Body of pancreas (tissue), 4 donors: Measurements from ENCODE around the gene CEP170B. TPM values are rescaled to one million over a fixed set of nuclear protein-coding genes. Genes with fewer than 3 reads are reported as not detected.
A peak's percentile ranks its signal among the peaks of the same experiment; 100 is the strongest.

Source experiments
- ATAC-seq: fragments of 150-250 bp; one replicate; pipeline ENCODE4 v1.9.1; 2016
- DNase-seq, 4 donors: peaks; one replicate each; pipeline ENCODE4 v3.0.0-alpha.2; 2019
- H3K27ac ChIP-seq, 4 donors: fragments of 200-600 bp; sonication (generic); 1 replicate in 3 of 4; 2 replicates in 1 of 4; pipeline versions ENCODE4 v1.5.1 to v1.6.1; 2016 to 2019; ENCODE audit warnings: mild to moderate bottlenecking in 1 of 4, mixed read lengths in 1 of 4, moderate library complexity in 1 of 4
- H3K27me3 ChIP-seq, 2 donors: fragments of 200-600 bp; sonication (generic); one replicate each; pipeline ENCODE4 v1.6.0; 2016; ENCODE audit warnings: mild to moderate bottlenecking in 1 of 2
- H3K36me3 ChIP-seq, 2 donors: fragments of 200-600 bp; sonication (generic); replicated peaks in 1 of 2; 2 replicates each; pipeline ENCODE4 v1.5.1; 2016; ENCODE audit warnings: low read depth in 2 of 2; ENCODE audit not compliant: insufficient read depth in 1 of 2
- H3K4me1 ChIP-seq: fragments of 200-600 bp; sonication (generic); one replicate; pipeline ENCODE4 v1.6.0; 2016
- H3K4me3 ChIP-seq, 2 donors: fragments of 200-600 bp; sonication (generic); 1 replicate in 1 of 2; 2 replicates in 1 of 2; pipeline ENCODE4 v1.5.1; 2016 to 2019
- H3K9me3 ChIP-seq, 3 donors: fragments of 200-600 bp; sonication (generic); 1 replicate in 2 of 3; 2 replicates in 1 of 3; pipeline ENCODE4 v1.5.1; 2016
- POLR2A ChIP-seq, 3 donors: fragments of 450-650 bp; IDR thresholded peaks; one replicate each; pipeline ENCODE4 v1.6.1; 2016; ENCODE audit warnings: antibody characterized with exemption in 3 of 3, mild to moderate bottlenecking in 2 of 3
- WGBS, 2 donors: methylation state at CpG; one replicate each; pipeline ENCODE4 v1.1.5; 2017; 5-methylcytosine and 5-hydroxymethylcytosine counted together
- intact Hi-C: fragments of 100-400 bp; cut with DNase I; formaldehyde crosslinking; loops from one replicate; pipeline ENCODE4 v1.15.1; 2023
- total RNA-seq, 2 donors: library from RNA; depleted of rRNA; stranded (reverse); fragments of >200 nt; gene quantifications; one replicate each; pipeline ENCODE4 v1.1.0, GENCODE V29; 2016
- TF ChIP-seq, protein P1 (sequence below), 7 experiments: fragments of 450-650 bp in 4 of 7; fragments of 200-600 bp in 3 of 7; sonication (generic) in 3 of 7; IDR thresholded peaks; one replicate each; pipeline ENCODE4 v1.5.1; 2016 to 2019; ENCODE audit warnings: antibody characterized with exemption in 7 of 7

CEP170B gene
- total RNA-seq: 10 to 100 TPM; 23.6 to 41.9 TPM

DNA sequence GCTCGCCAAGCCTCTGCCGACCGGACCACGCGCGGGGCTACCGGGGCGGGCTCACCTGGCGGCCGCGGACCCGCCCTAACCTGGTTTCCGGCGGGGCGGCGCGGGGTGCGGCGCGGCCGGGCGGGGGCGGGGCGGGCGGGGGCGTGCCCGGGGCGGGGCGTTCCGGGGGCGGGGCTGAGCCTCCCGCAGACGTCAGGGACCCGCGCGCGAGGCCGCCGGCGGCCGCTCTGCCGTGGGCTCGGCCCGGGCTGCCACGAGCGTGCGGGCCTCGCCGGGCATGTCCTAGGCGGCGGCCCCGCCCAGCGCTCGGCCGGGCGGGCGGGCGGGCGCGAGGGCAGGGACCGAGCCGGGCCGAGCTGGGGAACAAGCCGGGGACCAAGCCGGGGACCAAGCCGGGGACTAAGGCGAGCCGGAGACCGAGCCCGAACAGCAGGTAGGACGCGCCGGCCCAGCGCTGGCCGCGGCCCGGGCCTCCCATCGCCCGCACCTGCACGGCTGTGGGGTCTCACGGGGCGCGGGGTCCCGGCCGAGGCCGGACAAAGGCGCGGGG is at the start of gene CEP170B:
Gene CEP170B (plus strand): TSS at position 188 of the 550 bp plus-strand sequence. CDS start 3,183 bp downstream, outside the sequence.
- Histone ChIP-seq H3K4me1 (peaks cover 39% of the 10 kb centered on the region), H3K4me3 (peak within 1 kb of the TSS; percentile 55 to 58), H3K9me3 (no peaks in the 10 kb centered on the region), H3K36me3 (no peaks in the 10 kb centered on the region), H3K27me3 (no peaks in the 10 kb centered on the region), H3K27ac (peak within 1 kb of the TSS; percentile 77 to 95 (median 92))
- WGBS, 2 donors: 0% methylated on average over 35 of the region's 88 CpGs; no CpG with 5 or more reads in 1 of the 2 donors
- peak; percentile 51 to 72 (median 65) for DNase-seq
- peak; percentile 78 for ATAC-seq
- TF ChIP-seq POLR2A (IDR thresholded peaks at IDR 0.05): no peak
- TF ChIP-seq, protein P1, sequence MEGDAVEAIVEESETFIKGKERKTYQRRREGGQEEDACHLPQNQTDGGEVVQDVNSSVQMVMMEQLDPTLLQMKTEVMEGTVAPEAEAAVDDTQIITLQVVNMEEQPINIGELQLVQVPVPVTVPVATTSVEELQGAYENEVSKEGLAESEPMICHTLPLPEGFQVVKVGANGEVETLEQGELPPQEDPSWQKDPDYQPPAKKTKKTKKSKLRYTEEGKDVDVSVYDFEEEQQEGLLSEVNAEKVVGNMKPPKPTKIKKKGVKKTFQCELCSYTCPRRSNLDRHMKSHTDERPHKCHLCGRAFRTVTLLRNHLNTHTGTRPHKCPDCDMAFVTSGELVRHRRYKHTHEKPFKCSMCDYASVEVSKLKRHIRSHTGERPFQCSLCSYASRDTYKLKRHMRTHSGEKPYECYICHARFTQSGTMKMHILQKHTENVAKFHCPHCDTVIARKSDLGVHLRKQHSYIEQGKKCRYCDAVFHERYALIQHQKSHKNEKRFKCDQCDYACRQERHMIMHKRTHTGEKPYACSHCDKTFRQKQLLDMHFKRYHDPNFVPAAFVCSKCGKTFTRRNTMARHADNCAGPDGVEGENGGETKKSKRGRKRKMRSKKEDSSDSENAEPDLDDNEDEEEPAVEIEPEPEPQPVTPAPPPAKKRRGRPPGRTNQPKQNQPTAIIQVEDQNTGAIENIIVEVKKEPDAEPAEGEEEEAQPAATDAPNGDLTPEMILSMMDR (IDR thresholded peaks at IDR 0.05): no peak
- intact Hi-C loops: no loop called here

DNA sequence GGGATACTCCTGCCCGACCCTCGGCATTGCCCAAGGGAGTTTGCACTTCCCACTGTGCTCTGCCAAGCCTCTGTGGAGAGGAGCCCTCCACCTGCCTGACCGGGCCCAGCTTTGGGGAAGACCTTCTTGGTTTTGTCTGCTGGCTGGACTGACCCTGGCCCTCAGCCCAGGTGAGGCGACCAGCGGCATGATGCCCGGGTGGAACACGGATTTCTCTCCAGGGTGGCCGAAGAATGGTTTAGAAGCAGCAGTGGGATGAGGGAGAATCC is 48.5 kb upstream of the CEP170B start:
- H3K36me3 ChIP-seq: no peaks in the 10 kb centered on the region
- H3K27me3 ChIP-seq: no peaks in the 10 kb centered on the region
- 0 to 2% methylated on average over 1 to 8 of the region's 8 CpGs for WGBS, 2 donors
- no peaks in the 10 kb centered on the region for H3K9me3 ChIP-seq
- DNase-seq (no peak), ATAC-seq (no peak)
- H3K4me3 ChIP-seq: peak overlapping the region; percentile 39 to 97
- intact Hi-C loops: no loop called here
- H3K4me1 ChIP-seq: peaks cover 24% of the 10 kb centered on the region
- H3K27ac ChIP-seq: peak overlapping the region; percentile 82 to 94 (median 92)
- TF ChIP-seq POLR2A (IDR thresholded peaks at IDR 0.05): no peak
- TF ChIP-seq, protein P1 (IDR thresholded peaks at IDR 0.05): no peak

DNA sequence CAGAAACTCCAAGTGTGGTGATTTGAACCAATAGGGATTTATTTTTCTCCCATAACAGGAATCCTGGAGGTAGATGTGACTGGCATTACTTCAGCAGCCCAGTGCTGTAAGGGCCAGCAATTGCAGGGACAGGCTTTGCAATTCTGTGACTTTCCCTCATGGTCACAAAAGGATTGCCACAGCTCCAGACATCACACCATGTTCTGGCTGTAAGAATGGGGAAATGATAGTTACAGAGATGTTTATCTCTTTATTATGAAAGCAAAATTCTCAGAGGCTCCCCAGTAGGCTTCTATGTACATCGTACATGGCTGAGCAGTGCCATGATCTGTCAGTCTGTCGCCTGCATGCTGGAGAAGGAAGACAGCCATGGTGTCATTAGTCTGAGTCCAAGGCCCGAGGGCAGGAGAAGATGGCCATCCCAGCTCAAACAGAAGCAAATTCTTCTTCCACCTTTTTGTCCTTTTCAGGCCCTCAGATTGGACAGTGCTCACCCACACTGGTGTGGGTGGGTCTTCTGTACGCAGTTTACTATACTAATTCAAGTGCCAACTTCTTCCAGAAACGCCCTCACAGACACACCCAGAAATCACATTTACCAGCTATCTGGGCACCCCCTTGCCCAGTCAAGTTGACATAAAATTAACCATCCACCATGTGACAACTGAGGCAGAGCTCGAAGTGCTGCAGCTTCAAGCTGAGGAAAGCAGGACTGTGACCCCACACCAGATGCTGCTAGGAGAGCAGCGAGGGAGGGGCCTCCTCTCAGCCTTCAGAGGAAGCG is 46.9 kb upstream of the CEP170B start:
- Histone ChIP-seq H3K36me3 (no peaks in the 10 kb centered on the region), H3K4me3 (no peak overlapping the region), H3K27ac (no peak overlapping the region), H3K27me3 (no peaks in the 10 kb centered on the region), H3K4me1 (peaks cover 24% of the 10 kb centered on the region), H3K9me3 (no peaks in the 10 kb centered on the region)
- WGBS, 2 donors: 93% methylated on average over 5 to 8 of the region's 8 CpGs
- DNase-seq: no peak
- no peak for ATAC-seq
- intact Hi-C loops: no loop called here
- TF ChIP-seq POLR2A (IDR thresholded peaks at IDR 0.05): no peak
- TF ChIP-seq, protein P1 (IDR thresholded peaks at IDR 0.05): no peak

DNA sequence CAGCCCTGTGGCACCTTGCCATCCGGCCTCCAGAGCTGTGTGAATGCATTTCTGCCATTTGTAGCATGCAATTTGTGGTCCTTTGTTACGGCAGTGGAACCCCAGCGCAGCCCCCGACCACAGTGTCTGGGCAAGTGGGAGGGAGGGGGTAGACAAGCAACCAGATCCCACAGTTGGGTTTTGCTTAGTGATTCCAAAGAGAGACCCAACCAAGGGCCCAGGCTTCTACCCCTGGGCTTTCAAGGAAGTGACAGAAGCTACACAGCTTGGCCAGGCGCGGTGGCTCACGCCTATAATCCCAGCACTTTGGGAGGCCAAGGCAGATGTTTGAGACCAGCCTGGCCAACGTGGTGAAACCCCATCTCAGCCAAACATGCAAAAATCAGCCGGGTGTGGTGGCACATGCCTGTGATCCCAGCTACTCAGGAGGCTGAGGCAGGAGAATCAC is 46.3 kb upstream of the CEP170B start:
- Histone ChIP-seq H3K4me1 (peaks cover 24% of the 10 kb centered on the region), H3K9me3 (no peaks in the 10 kb centered on the region), H3K27me3 (no peaks in the 10 kb centered on the region), H3K27ac (no peak overlapping the region), H3K36me3 (no peaks in the 10 kb centered on the region), H3K4me3 (no peak overlapping the region)
- ATAC-seq (no peak), DNase-seq (no peak)
- intact Hi-C loops: no loop called here
- TF ChIP-seq, protein P1 (IDR thresholded peaks at IDR 0.05): no peak
- no peak for TF ChIP-seq POLR2A (IDR thresholded peaks at IDR 0.05)
- 40 to 85% methylated on average over 1 to 9 of the region's 9 CpGs for WGBS, 2 donors
